Measurements from ENCODE around the gene TTLL12.

TTLL12 gene

DNA sequence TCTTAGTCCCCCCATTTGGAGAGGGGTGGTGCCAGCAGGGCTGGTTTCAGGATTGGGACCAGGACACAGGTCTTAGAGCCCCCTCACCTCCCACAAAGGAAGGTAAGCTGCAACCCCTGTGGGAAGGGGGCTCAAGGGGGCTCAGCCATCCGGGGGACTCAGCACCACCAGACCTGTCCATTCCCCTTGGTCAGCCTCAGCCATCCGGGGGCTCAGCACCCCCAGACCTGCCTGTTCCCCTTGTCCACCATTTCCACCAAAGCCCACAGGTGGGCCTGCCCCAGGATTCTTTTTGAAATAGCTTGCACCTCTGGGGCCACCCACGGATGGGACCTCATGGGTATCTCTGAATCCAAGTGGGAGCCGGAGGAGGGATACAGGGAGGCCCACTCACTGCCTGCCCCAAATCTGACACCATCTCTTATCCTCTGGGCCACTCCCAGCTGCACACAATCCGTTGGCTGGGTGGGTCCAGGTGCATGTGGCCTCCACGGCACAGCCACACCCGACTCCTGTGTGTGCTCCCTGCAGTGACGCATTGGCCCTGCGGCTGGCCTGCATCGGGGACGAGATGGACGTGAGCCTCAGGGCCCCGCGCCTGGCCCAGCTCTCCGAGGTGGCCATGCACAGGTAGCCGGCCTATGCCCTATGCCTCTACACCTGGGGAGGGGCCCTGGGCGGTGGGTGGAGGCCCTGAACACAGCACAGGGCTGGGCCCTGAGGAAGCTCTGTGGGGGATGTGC, 59.6 kb downstream of the TTLL12 start:
- DNase-seq (ENCODE audit: low spot score): no peak

DNA sequence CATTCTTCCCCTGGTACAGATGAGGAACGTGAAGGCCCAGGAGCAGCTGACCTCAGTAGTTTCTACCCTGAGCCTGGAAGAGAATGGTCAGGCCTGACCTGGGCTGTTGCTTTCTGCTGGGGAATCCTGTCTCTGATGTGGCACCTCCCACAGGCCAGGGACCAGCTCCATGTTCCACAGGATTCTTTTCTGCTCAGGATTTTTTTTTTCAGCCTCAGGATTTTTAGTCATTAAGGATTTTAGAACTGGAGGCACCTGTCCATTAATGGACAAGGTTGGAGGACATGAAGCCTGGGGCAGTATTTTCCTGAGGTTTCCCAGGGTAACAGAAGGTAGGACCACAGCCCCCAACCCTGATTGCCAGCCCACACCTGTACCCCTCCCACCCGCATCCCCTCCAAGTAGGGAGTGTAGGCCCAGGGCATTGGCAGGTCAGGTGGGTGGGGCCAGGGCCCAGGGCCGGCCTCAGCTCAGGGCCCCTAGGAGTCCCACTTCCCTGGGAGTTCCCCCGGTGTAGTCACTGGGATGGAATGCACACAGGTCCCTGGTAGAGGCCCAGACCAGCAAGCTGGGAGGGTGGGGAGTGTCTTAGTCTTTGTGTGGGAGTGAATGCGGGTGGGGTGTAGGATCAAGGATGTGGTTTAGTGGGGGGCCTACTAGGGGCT, 60.3 kb downstream of the TTLL12 start:
- DNase-seq (ENCODE audit: low spot score): no peak

GRCh38 chr22:43118953-43119458, 67.9 kb downstream of the TTLL12 start:
- DNase-seq (ENCODE audit: low spot score): no peak

DNA sequence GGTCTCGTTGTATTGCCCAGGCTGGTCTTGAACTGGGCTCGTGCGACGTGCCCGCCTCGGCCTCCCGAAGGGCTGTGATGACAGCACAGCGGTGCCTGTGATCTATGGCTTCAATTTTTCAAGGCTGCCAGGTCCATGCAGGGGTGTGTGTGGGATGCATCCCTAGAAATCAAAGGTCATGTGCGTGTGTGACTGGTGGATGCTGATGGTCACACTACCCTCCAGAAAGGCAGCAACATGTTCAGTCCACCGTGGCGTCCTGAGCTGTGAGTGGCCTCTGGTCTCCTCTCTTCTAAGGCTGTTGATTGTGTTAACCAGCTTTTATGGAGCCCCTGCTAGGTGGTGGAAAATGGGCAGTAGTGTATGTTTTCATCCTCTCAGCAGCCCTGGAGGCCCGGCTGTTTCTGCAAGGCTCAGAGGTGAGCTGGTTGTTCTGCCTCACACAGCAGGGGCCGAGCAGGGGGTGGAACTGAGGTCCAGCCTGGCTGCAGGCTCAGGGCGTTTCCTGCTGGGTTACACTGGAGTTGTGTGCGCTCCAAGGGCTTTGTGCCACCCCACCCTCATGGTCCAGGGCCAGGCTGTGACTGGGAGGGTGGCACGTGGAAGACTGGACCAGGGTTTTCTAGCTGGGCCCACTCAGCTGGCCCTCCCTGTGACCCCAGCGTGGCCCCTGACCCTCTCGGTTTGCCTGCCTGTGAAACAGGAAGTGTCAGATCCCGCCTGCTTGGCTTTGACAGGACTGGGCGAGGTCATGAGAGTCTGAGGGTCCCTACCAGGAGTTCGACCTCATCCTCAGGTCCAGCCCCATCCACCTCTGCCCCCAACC, 68.7 kb downstream of the TTLL12 start:
- DNase-seq (ENCODE audit: low spot score): no peak

- no peak for DNase-seq (ENCODE audit: low spot score)
These were observed 70.0 kb downstream of the TTLL12 start for GRCh38 chr22:43116932-43117331.
